HEK293 (cell line): ENCODE measurements around the gene FSTL4.

Experiments
- CTCF ChIA-PET: fragments of 350-600 bp; formaldehyde crosslinking; extraction: SDS; loops from one replicate; lab custom pipeline; 2021; ENCODE audit warnings: antibody characterized with exemption; lab: Yijun Ruan, JAX
- POLR2A ChIA-PET: fragments of 300-600 bp; formaldehyde crosslinking; extraction: SDS; loops from one replicate; lab custom pipeline; 2020; ENCODE audit warnings: antibody characterized with exemption, inconsistent platforms; lab: Yijun Ruan, JAX
- H3K27ac ChIP-seq: fragments of 200-500 bp; sonication (Bioruptor generic); 2 replicates; pipeline ENCODE4 v1.5.1; 2014; ENCODE audit warnings: low read depth, low read length, control low read depth, inconsistent platforms; ENCODE audit errors: extremely low read depth
- H3K36me3 ChIP-seq, 2 experiments: fragments of 200-500 bp in 1 of 2; sonication (Bioruptor generic) in 1 of 2; 1 replicate in 1 of 2; 2 replicates in 1 of 2; pipeline ENCODE4 v1.5.1; 2014 to 2017; ENCODE audit warnings: inconsistent platforms in 2 of 2, low read length in 2 of 2; ENCODE audit not compliant: control insufficient read depth in 2 of 2, insufficient read depth in 1 of 2
- H3K4me1 ChIP-seq: fragments of 200-500 bp; sonication (Bioruptor generic); 2 replicates; pipeline ENCODE4 v1.5.1; 2014; ENCODE audit warnings: mild to moderate bottlenecking, low read length, inconsistent platforms; ENCODE audit not compliant: control insufficient read depth, insufficient read depth
- H3K4me3 ChIP-seq: 2 replicates; pipeline ENCODE4 v1.5.1; 2011; ENCODE audit warnings: low read depth, mild to moderate bottlenecking, control low read depth, low read length, moderate library complexity
- H3K9me3 ChIP-seq: fragments of 200-500 bp; sonication (Bioruptor generic); 2 replicates; pipeline ENCODE4 v1.5.1; 2014; ENCODE audit warnings: low read depth, low read length, inconsistent platforms; ENCODE audit not compliant: control insufficient read depth, insufficient read depth
- GFI1B ChIP-seq: fragments of 450-650 bp; formaldehyde crosslinking; IDR thresholded peaks from 2 replicates; pipeline ENCODE4 v1.5.1; 2016; ENCODE audit warnings: missing biosample characterization, missing genetic modification characterization
- HOXD13 ChIP-seq: sonication (generic); formaldehyde crosslinking; IDR thresholded peaks from 2 replicates; pipeline ENCODE4 v1.8.0; 2022; ENCODE audit warnings: missing genetic modification reagents, borderline replicate concordance
- KLF10 ChIP-seq: fragments of 450-650 bp; IDR thresholded peaks from 2 replicates; pipeline ENCODE4 v1.5.1; 2018; ENCODE audit warnings: missing biosample characterization, mild to moderate bottlenecking, missing genetic modification characterization
- ZBTB10 ChIP-seq: fragments of 450-650 bp; formaldehyde crosslinking; IDR thresholded peaks from 2 replicates; pipeline ENCODE4 v1.5.1; 2016; ENCODE audit warnings: missing biosample characterization, missing genetic modification characterization
- ZBTB17 ChIP-seq: fragments of 450-650 bp; formaldehyde crosslinking; IDR thresholded peaks from 2 replicates; pipeline ENCODE4 v1.5.1; 2016; ENCODE audit warnings: missing biosample characterization, missing genetic modification characterization
- ZBTB20 ChIP-seq: fragments of 450-650 bp; formaldehyde crosslinking; IDR thresholded peaks from 2 replicates; pipeline ENCODE4 v1.5.1; 2016; ENCODE audit warnings: missing biosample characterization, missing genetic modification characterization
- ZEB2 ChIP-seq: fragments of 450-650 bp; formaldehyde crosslinking; IDR thresholded peaks from 2 replicates; pipeline ENCODE4 v1.5.1; 2016; ENCODE audit warnings: missing biosample characterization, missing genetic modification characterization
- ZFP69B ChIP-seq: fragments of 450-650 bp; formaldehyde crosslinking; IDR thresholded peaks from 2 replicates; pipeline ENCODE4 v1.5.1; 2016; ENCODE audit warnings: missing biosample characterization, missing genetic modification characterization
- ZIC2 ChIP-seq: fragments of 450-650 bp; formaldehyde crosslinking; IDR thresholded peaks from 2 replicates; pipeline ENCODE4 v1.5.1; 2016; ENCODE audit warnings: missing biosample characterization, missing genetic modification characterization
- ZNF10 ChIP-seq: fragments of 450-650 bp; formaldehyde crosslinking; IDR thresholded peaks from 2 replicates; pipeline ENCODE4 v1.5.1; 2017; ENCODE audit warnings: missing biosample characterization, missing genetic modification characterization
- ZNF121 ChIP-seq: fragments of 450-650 bp; formaldehyde crosslinking; IDR thresholded peaks from 2 replicates; pipeline ENCODE4 v1.5.1; 2016; ENCODE audit warnings: missing biosample characterization, missing genetic modification characterization
- ZNF157 ChIP-seq: fragments of 450-650 bp; formaldehyde crosslinking; IDR thresholded peaks from 2 replicates; pipeline ENCODE4 v1.5.1; 2016; ENCODE audit warnings: missing biosample characterization, missing genetic modification characterization
- ZNF274 ChIP-seq, 2 experiments: fragments of 200-500 bp in 1 of 2; fragments of 450-650 bp in 1 of 2; sonication (Bioruptor generic) in 1 of 2; formaldehyde crosslinking in 1 of 2; IDR thresholded peaks; 2 replicates each; pipeline versions ENCODE4 v1.5.1 to v1.6.1; 2014 to 2016; ENCODE audit warnings: borderline replicate concordance in 1 of 2, inconsistent platforms in 1 of 2, low read length in 1 of 2, missing biosample characterization in 1 of 2, missing genetic modification characterization in 1 of 2
- ZNF391 ChIP-seq: fragments of 450-650 bp; formaldehyde crosslinking; IDR thresholded peaks from 2 replicates; pipeline ENCODE4 v1.5.1; 2016; ENCODE audit warnings: low read depth, missing biosample characterization, missing genetic modification characterization, borderline replicate concordance
- ZNF423 ChIP-seq: fragments of 450-650 bp; formaldehyde crosslinking; IDR thresholded peaks from 2 replicates; pipeline ENCODE4 v1.5.1; 2016; ENCODE audit warnings: missing biosample characterization, missing genetic modification characterization
- ZNF48 ChIP-seq: fragments of 450-650 bp; formaldehyde crosslinking; IDR thresholded peaks from 2 replicates; pipeline ENCODE4 v1.5.1; 2016; ENCODE audit warnings: missing biosample characterization, missing genetic modification characterization
- ZNF521 ChIP-seq: fragments of 450-650 bp; formaldehyde crosslinking; IDR thresholded peaks from 2 replicates; pipeline ENCODE4 v1.5.1; 2017; ENCODE audit warnings: missing biosample characterization, mild to moderate bottlenecking, missing genetic modification characterization
- ZNF544 ChIP-seq: fragments of 450-650 bp; formaldehyde crosslinking; IDR thresholded peaks from 2 replicates; pipeline ENCODE4 v1.5.0; 2017; ENCODE audit warnings: missing biosample characterization, missing genetic modification characterization
- ZNF560 ChIP-seq: fragments of 450-650 bp; formaldehyde crosslinking; IDR thresholded peaks from 2 replicates; pipeline ENCODE4 v1.5.1; 2017; ENCODE audit warnings: missing biosample characterization, missing genetic modification characterization, borderline replicate concordance
- ZNF571 ChIP-seq: fragments of 450-650 bp; formaldehyde crosslinking; IDR thresholded peaks from 2 replicates; pipeline ENCODE4 v1.5.0; 2017; ENCODE audit warnings: missing biosample characterization, missing genetic modification characterization
- ZNF596 ChIP-seq: fragments of 450-650 bp; IDR thresholded peaks from 2 replicates; pipeline ENCODE4 v1.5.0; 2018; ENCODE audit warnings: missing biosample characterization, mild to moderate bottlenecking, missing genetic modification characterization, moderate library complexity
- ZNF610 ChIP-seq: fragments of 450-650 bp; formaldehyde crosslinking; IDR thresholded peaks from 2 replicates; pipeline ENCODE4 v1.5.1; 2016; ENCODE audit warnings: missing biosample characterization, missing genetic modification characterization, borderline replicate concordance
- ZNF776 ChIP-seq: fragments of 450-650 bp; formaldehyde crosslinking; IDR thresholded peaks from 2 replicates; pipeline ENCODE4 v1.5.0; 2017; ENCODE audit warnings: missing biosample characterization, missing genetic modification characterization, borderline replicate concordance
- TF ChIP-seq, protein P1 (sequence below): fragments of 450-650 bp; formaldehyde crosslinking; IDR thresholded peaks from 2 replicates; pipeline ENCODE4 v1.5.1; 2016; ENCODE audit warnings: missing biosample characterization, missing genetic modification characterization
- TF ChIP-seq, protein P2 (sequence below): fragments of 450-650 bp; formaldehyde crosslinking; IDR thresholded peaks from 2 replicates; pipeline ENCODE4 v1.5.1; 2016; ENCODE audit warnings: missing biosample characterization, missing genetic modification characterization, borderline replicate concordance
- TF ChIP-seq, protein P3 (sequence below): fragments of 450-650 bp; formaldehyde crosslinking; IDR thresholded peaks from 2 replicates; pipeline ENCODE4 v1.5.1; 2016; ENCODE audit warnings: missing biosample characterization, missing genetic modification characterization, low read depth

Gene FSTL4

GRCh38 chr5:133473291-133473690, 139.1 kb downstream of the FSTL4 start:
- H3K4me3 ChIP-seq: no peak overlapping the region
- H3K9me3 ChIP-seq: no peaks in the 10 kb centered on the region
- no peaks in the 10 kb centered on the region for H3K36me3 ChIP-seq
- H3K27ac ChIP-seq: no peak overlapping the region
- ChIA-PET CTCF (interaction anchor here (0.5 to 1.8 kb wide), 3 partner anchors 33 to 473 kb away, joined by 3 to 6 read pairs (median 4); no protein-coding TSS in a partner anchor), POLR2A (no interaction called here)
- TF ChIP-seq ZEB2 (no peak), ZBTB17 (tag by site-specific recombination) (no peak), ZNF610 (tag by site-specific recombination) (no peak), ZNF10 (tag by site-specific recombination) (no peak), ZNF121 (no peak), ZFP69B (tag by site-specific recombination) (no peak), ZNF521 (tag by site-specific recombination) (no peak), ZIC2 (no peak)
- TF ChIP-seq, protein P1, sequence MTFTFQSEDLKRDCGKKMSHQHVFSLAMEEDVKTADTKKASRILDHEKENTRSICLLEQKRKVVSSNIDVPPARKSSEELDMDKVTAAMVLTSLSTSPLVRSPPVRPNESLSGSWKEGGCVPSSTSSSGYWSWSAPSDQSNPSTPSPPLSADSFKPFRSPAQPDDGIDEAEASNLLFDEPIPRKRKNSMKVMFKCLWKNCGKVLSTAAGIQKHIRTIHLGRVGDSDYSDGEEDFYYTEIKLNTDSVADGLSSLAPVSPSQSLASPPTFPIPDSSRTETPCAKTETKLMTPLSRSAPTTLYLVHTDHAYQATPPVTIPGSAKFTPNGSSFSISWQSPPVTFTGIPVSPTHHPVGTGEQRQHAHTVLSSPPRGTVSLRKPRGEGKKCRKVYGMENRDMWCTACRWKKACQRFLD (tag by site-specific recombination): no peak
- TF ChIP-seq, protein P2, sequence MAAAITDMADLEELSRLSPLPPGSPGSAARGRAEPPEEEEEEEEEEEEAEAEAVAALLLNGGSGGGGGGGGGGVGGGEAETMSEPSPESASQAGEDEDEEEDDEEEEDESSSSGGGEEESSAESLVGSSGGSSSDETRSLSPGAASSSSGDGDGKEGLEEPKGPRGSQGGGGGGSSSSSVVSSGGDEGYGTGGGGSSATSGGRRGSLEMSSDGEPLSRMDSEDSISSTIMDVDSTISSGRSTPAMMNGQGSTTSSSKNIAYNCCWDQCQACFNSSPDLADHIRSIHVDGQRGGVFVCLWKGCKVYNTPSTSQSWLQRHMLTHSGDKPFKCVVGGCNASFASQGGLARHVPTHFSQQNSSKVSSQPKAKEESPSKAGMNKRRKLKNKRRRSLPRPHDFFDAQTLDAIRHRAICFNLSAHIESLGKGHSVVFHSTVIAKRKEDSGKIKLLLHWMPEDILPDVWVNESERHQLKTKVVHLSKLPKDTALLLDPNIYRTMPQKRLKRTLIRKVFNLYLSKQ (tag by site-specific recombination): no peak
- H3K4me1 ChIP-seq: no peaks in the 10 kb centered on the region

DNA sequence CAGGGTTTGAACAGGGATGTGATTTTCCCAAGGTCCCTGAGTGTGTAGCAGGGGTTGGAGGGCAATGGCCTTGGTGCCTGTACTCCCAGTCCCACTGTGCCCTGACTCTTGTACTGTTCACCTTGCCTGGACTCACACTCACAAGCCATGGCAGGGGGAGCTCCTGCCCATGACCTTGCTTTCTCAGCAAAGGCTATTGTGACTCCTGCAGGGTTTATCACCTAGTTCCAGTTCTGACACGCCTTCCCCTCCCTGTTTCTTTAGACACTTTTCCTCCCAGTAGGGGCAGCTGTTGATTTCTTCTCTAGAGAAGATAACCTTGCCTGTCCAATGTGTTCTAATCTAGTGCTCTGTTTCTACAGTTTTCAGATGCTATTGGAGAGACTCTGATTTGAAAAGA, 139.5 kb downstream of the FSTL4 start:
- no peak overlapping the region for H3K4me3 ChIP-seq
- no peak overlapping the region for H3K27ac ChIP-seq
- ChIA-PET POLR2A (no interaction called here), CTCF (interaction anchor here (0.6 to 1.8 kb wide), 3 partner anchors 12 to 473 kb away, joined by 3 to 6 read pairs (median 3); no protein-coding TSS in a partner anchor)
- H3K4me1 ChIP-seq: no peaks in the 10 kb centered on the region
- no peaks in the 10 kb centered on the region for H3K36me3 ChIP-seq
- no peaks in the 10 kb centered on the region for H3K9me3 ChIP-seq
- no peak for TF ChIP-seq ZNF48 (tag by site-specific recombination)
- TF ChIP-seq ZBTB10 (tag by site-specific recombination): no peak
- TF ChIP-seq ZNF391 (tag by site-specific recombination): no peak
- no peak for TF ChIP-seq KLF10 (tag by site-specific recombination)
- TF ChIP-seq, protein P3, sequence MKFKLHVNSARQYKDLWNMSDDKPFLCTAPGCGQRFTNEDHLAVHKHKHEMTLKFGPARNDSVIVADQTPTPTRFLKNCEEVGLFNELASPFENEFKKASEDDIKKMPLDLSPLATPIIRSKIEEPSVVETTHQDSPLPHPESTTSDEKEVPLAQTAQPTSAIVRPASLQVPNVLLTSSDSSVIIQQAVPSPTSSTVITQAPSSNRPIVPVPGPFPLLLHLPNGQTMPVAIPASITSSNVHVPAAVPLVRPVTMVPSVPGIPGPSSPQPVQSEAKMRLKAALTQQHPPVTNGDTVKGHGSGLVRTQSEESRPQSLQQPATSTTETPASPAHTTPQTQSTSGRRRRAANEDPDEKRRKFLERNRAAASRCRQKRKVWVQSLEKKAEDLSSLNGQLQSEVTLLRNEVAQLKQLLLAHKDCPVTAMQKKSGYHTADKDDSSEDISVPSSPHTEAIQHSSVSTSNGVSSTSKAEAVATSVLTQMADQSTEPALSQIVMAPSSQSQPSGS (tag by site-specific recombination): no peak
- no peak for TF ChIP-seq ZNF274 (IDR thresholded peaks at IDR 0.05; ENCODE audit: low read length)
- TF ChIP-seq ZNF274 (tag by site-specific recombination; IDR thresholded peaks at IDR 0.05; ENCODE audit: borderline replicate concordance): no peak
- no peak for TF ChIP-seq ZNF544
- TF ChIP-seq ZNF157 (tag by site-specific recombination): no peak
- no peak for TF ChIP-seq ZNF423
- no peak for TF ChIP-seq ZNF776 (tag by site-specific recombination)
- no peak for TF ChIP-seq ZNF560 (tag by site-specific recombination)
- no peak for TF ChIP-seq ZBTB20 (tag by site-specific recombination)
- TF ChIP-seq ZNF571 (tag by site-specific recombination): no peak
- TF ChIP-seq GFI1B (tag by site-specific recombination): no peak
- TF ChIP-seq ZNF596 (tag by site-specific recombination): no peak
- no peak for TF ChIP-seq HOXD13
